Measurements from ENCODE around the gene ANKK1. TPM values are rescaled to one million over a fixed set of nuclear protein-coding genes. Genes with fewer than 3 reads are reported as not detected.

Gene ANKK1
- 1.5 TPM for total RNA-seq

- intact Hi-C loops (cut with DNase I) = no loop called here
- Histone ChIP-seq H3K36me3 (no peaks in the 10 kb centered on the region), H3K4me3 (peak within 1 kb of the TSS; percentile 24 to 33), H3K27me3 (no peaks in the 10 kb centered on the region), H3K9me3 (no peaks in the 10 kb centered on the region), H3K4me1 (peaks cover 18% of the 10 kb centered on the region), H3K27ac (no peak within 1 kb of the TSS)
- DNase-seq (ENCODE audit: extremely low spot score in 2 of 2) = no peak
- TF ChIP-seq POLR2AphosphoS5 (IDR thresholded peaks at IDR 0.05; ENCODE audit: insufficient read depth in 1 of 2, low read depth in 1 of 2) = no peak
- peak in 1 of 3 experiments; percentile 18 for TF ChIP-seq CTCF (IDR thresholded peaks at IDR 0.05)
Measured at GRCh38 chr11:113387605-113388211, at the start of gene ANKK1. Gene ANKK1, plus strand, starts transcription at chr11:113387779. Its CDS starts 106 bp downstream, at chr11:113387885.

DNA sequence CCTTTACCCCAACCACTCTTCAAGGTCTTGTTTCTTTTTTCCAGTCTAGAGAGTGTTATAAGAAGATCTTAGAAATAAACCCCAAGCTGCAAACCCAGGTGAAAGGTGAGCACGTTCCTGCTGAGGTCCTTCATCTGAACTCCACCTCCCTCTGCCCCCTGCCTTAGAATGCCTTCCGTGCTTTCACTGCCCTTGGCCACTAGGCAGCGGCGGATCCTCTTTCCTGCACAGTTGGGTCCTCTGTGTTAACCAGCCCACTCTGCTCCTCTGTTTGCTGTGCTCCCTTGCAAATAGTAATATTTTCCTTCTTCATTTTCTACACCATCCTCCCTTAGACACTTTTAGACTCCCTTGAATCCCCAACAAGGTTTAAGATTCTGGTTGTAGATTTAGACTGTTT is 48.8 kb upstream of the ANKK1 start:
- Histone ChIP-seq H3K9me3 (no peaks in the 10 kb centered on the region), H3K4me1 (no peaks in the 10 kb centered on the region), H3K36me3 (peaks cover 0 to 65% of the 10 kb centered on the region in 2 donors), H3K27ac (no peak overlapping the region), H3K27me3 (no peaks in the 10 kb centered on the region), H3K4me3 (no peak overlapping the region)
- no peak for TF ChIP-seq POLR2AphosphoS5 (IDR thresholded peaks at IDR 0.05; ENCODE audit: insufficient read depth in 1 of 2, low read depth in 1 of 2)
- TF ChIP-seq POLR2A (IDR thresholded peaks at IDR 0.05) = no peak
- TF ChIP-seq CTCF (IDR thresholded peaks at IDR 0.05) = no peak
- DNase-seq (ENCODE audit: extremely low spot score in 2 of 2) = no peak
- intact Hi-C loops (cut with DNase I) = no loop called here

DNA sequence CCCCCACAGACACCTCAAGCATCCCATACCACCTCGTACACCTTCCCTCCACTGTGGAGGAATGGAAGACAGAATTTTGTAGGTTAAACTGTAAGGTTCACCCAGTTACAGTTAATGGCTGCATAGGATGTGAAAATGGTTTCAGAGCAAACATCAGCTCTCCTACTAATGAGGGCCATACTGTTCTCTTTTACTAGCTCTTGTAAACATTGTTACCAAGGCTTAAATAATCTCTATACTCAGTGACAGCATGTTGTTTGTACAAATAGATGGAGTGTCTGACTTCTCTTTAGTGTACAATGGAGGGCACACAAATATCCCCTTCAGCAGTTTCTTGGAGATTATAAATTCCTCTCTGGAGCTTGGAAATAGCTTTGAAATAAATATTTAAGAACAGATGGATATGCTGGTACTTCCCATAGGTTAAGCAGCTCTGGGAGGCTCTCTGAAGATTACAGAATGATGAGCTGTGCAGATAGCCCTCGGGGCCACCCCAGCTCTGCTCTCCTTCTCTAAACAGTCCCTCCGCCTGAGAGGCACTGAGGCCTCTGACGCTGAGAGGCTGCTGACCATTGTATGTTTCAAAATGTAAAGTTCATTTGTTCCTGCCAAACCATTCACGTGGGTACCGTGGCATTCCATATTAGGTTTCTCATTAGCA is 47.5 kb upstream of the ANKK1 start:
- Histone ChIP-seq H3K27ac (no peak overlapping the region), H3K36me3 (peaks cover 0 to 67% of the 10 kb centered on the region in 2 donors), H3K27me3 (no peaks in the 10 kb centered on the region), H3K4me3 (no peak overlapping the region), H3K9me3 (no peaks in the 10 kb centered on the region), H3K4me1 (no peaks in the 10 kb centered on the region)
- no peak for DNase-seq (ENCODE audit: extremely low spot score in 2 of 2)
- intact Hi-C loops (cut with DNase I) = no loop called here
- TF ChIP-seq CTCF (IDR thresholded peaks at IDR 0.05) (no peak), POLR2AphosphoS5 (IDR thresholded peaks at IDR 0.05; ENCODE audit: insufficient read depth in 1 of 2, low read depth in 1 of 2) (no peak), POLR2A (IDR thresholded peaks at IDR 0.05) (no peak)

GRCh38 chr11:113341388-113342165 is 46.0 kb upstream of the ANKK1 start:
- Histone ChIP-seq H3K4me1 (no peaks in the 10 kb centered on the region), H3K36me3 (peaks cover 0 to 57% of the 10 kb centered on the region in 2 donors), H3K4me3 (no peak overlapping the region), H3K27ac (no peak overlapping the region), H3K9me3 (no peaks in the 10 kb centered on the region), H3K27me3 (no peaks in the 10 kb centered on the region)
- TF ChIP-seq POLR2AphosphoS5 (IDR thresholded peaks at IDR 0.05; ENCODE audit: insufficient read depth in 1 of 2, low read depth in 1 of 2) (no peak), CTCF (IDR thresholded peaks at IDR 0.05) (no peak), POLR2A (IDR thresholded peaks at IDR 0.05) (no peak)
- intact Hi-C loops (cut with DNase I) = no loop called here
- no peak for DNase-seq (ENCODE audit: extremely low spot score in 2 of 2)

All from vagina (tissue), 2 donors.